PFSK-1 (cell line): ENCODE data around the gene CSGALNACT2.

Experiments
- FOXP2 ChIP-seq: optimal IDR thresholded peaks from 2 replicates; pipeline ENCODE3; 2011; ENCODE audit warnings: borderline replicate concordance, control low read depth, inconsistent platforms; ENCODE audit not compliant: insufficient read depth; ENCODE audit errors: extremely low read length, extremely low read depth
- POLR2AphosphoS5 ChIP-seq: IDR thresholded peaks from 2 replicates; pipeline ENCODE4 v1.6.1; 2012; ENCODE audit warnings: low read depth, mild to moderate bottlenecking, control low read depth, low read length, moderate library complexity
- SIN3A ChIP-seq: IDR thresholded peaks from 2 replicates; pipeline ENCODE4 v1.6.1; 2012; ENCODE audit warnings: mild to moderate bottlenecking, low read length, moderate library complexity, borderline replicate concordance; ENCODE audit not compliant: insufficient read depth
- TAF1 ChIP-seq: IDR thresholded peaks from 2 replicates; pipeline ENCODE4 v1.6.1; 2012; ENCODE audit warnings: low read length, control low read depth, borderline replicate concordance; ENCODE audit not compliant: insufficient read depth
- TF ChIP-seq, protein P1 (sequence below), 2 experiments: IDR thresholded peaks; 2 replicates each; pipeline versions ENCODE4 v1.6.1 to v1.8.0; 2011 to 2012; ENCODE audit warnings: low read depth in 2 of 2, low read length in 2 of 2, control low read depth in 1 of 2, inconsistent platforms in 1 of 2, mild to moderate bottlenecking in 1 of 2, moderate library complexity in 1 of 2; ENCODE audit not compliant: insufficient read depth in 1 of 2

The CSGALNACT2 gene

DNA sequence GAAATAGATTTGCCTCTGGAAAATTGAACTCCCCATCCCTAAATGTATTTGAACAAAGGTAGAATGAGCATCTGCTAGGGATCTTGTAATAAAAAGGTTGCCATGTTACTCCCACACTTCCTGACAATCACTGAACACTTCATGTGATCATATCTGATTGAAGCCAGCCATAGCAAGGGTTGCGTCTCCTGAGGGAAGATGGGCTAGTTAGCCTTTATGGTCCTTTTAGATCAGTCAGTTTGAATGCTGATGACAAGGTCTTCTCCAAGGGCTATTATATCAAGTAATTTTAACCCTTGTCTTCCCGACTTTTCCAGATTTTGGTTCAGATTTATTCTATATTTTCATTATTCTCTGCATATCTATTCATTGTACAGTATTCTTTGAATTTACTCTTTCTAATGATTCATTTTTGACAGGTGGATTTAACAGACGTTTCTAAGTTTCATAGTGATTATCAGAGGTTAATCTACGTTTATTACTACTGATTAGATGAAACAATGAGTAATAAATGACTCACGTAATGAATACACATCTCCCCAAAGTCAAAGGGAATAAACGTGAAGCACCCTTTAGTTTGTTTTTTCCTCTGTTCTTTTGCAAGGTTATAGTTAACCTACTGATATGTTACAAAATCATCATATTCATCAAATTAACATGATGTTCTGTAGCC lies 28.1 kb downstream of the CSGALNACT2 start:
- TF ChIP-seq TAF1 (no peak), SIN3A (no peak), POLR2AphosphoS5 (no peak), FOXP2 (no peak)
- TF ChIP-seq, protein P1, sequence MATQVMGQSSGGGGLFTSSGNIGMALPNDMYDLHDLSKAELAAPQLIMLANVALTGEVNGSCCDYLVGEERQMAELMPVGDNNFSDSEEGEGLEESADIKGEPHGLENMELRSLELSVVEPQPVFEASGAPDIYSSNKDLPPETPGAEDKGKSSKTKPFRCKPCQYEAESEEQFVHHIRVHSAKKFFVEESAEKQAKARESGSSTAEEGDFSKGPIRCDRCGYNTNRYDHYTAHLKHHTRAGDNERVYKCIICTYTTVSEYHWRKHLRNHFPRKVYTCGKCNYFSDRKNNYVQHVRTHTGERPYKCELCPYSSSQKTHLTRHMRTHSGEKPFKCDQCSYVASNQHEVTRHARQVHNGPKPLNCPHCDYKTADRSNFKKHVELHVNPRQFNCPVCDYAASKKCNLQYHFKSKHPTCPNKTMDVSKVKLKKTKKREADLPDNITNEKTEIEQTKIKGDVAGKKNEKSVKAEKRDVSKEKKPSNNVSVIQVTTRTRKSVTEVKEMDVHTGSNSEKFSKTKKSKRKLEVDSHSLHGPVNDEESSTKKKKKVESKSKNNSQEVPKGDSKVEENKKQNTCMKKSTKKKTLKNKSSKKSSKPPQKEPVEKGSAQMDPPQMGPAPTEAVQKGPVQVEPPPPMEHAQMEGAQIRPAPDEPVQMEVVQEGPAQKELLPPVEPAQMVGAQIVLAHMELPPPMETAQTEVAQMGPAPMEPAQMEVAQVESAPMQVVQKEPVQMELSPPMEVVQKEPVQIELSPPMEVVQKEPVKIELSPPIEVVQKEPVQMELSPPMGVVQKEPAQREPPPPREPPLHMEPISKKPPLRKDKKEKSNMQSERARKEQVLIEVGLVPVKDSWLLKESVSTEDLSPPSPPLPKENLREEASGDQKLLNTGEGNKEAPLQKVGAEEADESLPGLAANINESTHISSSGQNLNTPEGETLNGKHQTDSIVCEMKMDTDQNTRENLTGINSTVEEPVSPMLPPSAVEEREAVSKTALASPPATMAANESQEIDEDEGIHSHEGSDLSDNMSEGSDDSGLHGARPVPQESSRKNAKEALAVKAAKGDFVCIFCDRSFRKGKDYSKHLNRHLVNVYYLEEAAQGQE (IDR thresholded peaks at IDR 0.05; ENCODE audit: insufficient read depth in 1 of 2, low read depth in 2 of 2, low read length in 2 of 2): no peak

DNA sequence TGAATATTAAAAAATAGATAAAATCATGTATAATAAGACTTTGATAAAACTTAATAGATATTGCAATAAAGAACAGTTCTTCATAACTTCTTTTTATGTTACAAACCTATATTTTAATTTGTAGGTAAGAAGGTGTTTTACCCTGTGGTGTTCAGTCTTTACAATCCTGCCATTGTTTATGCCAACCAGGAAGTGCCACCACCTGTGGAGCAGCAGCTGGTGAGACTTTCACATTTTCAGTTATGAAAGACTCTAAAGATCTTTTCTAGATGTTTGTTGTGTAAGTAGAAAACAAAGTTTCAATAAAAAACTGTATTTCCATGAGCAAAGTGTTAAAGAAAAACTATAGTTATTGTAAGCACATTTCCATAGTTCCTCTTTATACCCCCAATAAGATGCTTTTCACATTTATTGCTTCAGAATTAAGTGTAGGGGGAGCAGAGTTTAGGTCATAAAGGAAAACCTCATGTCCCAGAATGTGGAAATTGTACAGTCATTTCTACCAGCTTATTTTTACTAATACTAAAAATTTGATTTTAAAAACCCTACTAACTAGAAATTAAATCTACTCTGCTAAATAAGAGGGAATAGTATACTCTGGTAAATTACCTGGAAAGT lies 28.7 kb downstream of the CSGALNACT2 start:
- TF ChIP-seq TAF1 (no peak), FOXP2 (no peak), SIN3A (no peak), POLR2AphosphoS5 (no peak)
- TF ChIP-seq, protein P1 (IDR thresholded peaks at IDR 0.05; ENCODE audit: insufficient read depth in 1 of 2, low read depth in 2 of 2, low read length in 2 of 2): no peak

GRCh38 chr10:43167498-43167889 lies 29.2 kb downstream of the CSGALNACT2 start:
- TF ChIP-seq, protein P1 (IDR thresholded peaks at IDR 0.05; ENCODE audit: insufficient read depth in 1 of 2, low read depth in 2 of 2, low read length in 2 of 2): no peak
- TF ChIP-seq FOXP2 (no peak), POLR2AphosphoS5 (no peak), TAF1 (no peak)

GRCh38 chr10:43170491-43170890 lies 32.2 kb downstream of the CSGALNACT2 start:
- TF ChIP-seq TAF1 (no peak), SIN3A (no peak), POLR2AphosphoS5 (no peak), FOXP2 (no peak)
- TF ChIP-seq, protein P1 (IDR thresholded peaks at IDR 0.05; ENCODE audit: insufficient read depth in 1 of 2, low read depth in 2 of 2, low read length in 2 of 2): no peak
